K562 (cell line): ENCODE measurements around the gene ARL14EPL. TPM values are rescaled to one million over a fixed set of nuclear protein-coding genes. Genes with fewer than 3 reads are reported as not detected.

Experiments
- ATF1 ChIP-seq, 2 experiments: fragments of 450-650 bp in 1 of 2; IDR thresholded peaks; 2 replicates each; pipeline ENCODE4 v1.6.1; 2016; ENCODE audit warnings: missing compliant biosample characterization in 1 of 2, missing genetic modification characterization in 1 of 2
- BCOR ChIP-seq: fragments of 450-650 bp; IDR thresholded peaks from 2 replicates; pipeline ENCODE4 v1.6.1; 2016
- CREB1 ChIP-seq, 2 experiments: sonication (generic) in 1 of 2; formaldehyde crosslinking in 1 of 2; IDR thresholded peaks; 2 replicates each; pipeline versions ENCODE4 v1.6.1 to v1.8.0; 2012 to 2022; ENCODE audit warnings: inconsistent platforms in 1 of 2, mild to moderate bottlenecking in 1 of 2, missing genetic modification reagents in 1 of 2, moderate library complexity in 1 of 2
- ETV6 ChIP-seq, 3 experiments: fragments of 150-350 bp in 1 of 3; sonication (generic) in 1 of 3; formaldehyde crosslinking in 1 of 3; IDR thresholded peaks; 2 replicates each; pipeline versions ENCODE4 v1.6.1 to v1.8.0; 2014 to 2022; ENCODE audit warnings: borderline replicate concordance in 2 of 3, low read depth in 2 of 3, antibody characterized with exemption in 1 of 3, low read length in 1 of 3, mild to moderate bottlenecking in 1 of 3, missing genetic modification reagents in 1 of 3
- FOS ChIP-seq: IDR thresholded peaks from 3 replicates; pipeline ENCODE4 v1.6.1; 2011; ENCODE audit not compliant: insufficient read length; ENCODE audit errors: extremely low read depth
- NONO ChIP-seq, 2 experiments: fragments of 200-400 bp in 1 of 2; fragments of 450-650 bp in 1 of 2; formaldehyde crosslinking in 1 of 2; IDR thresholded peaks; 2 replicates each; pipeline ENCODE4 v1.6.1; 2017; ENCODE audit warnings: low read depth in 2 of 2, mild to moderate bottlenecking in 2 of 2, moderate library complexity in 2 of 2, low read length in 1 of 2
- REST ChIP-seq, 2 experiments: fragments of 450-650 bp; formaldehyde crosslinking in 1 of 2; IDR thresholded peaks; 2 replicates each; pipeline versions ENCODE4 v1.4.0 to v1.6.1; 2014 to 2020; ENCODE audit warnings: mild to moderate bottlenecking in 2 of 2, borderline replicate concordance in 1 of 2, low read depth in 1 of 2
- SRSF3 ChIP-seq: fragments of 200-400 bp; formaldehyde crosslinking; IDR thresholded peaks from 2 replicates; pipeline ENCODE4 v1.6.1; 2016; ENCODE audit warnings: mild to moderate bottlenecking, low read length, moderate library complexity; ENCODE audit not compliant: insufficient read depth
- THRB ChIP-seq: fragments of 450-650 bp; formaldehyde crosslinking; conservative IDR thresholded peaks from 2 replicates; pipeline ENCODE4 v1.4.0; 2022; ENCODE audit warnings: mild to moderate bottlenecking, missing genetic modification characterization
- ZNF644 ChIP-seq: fragments of 200-800 bp; sonication (Bioruptor generic); IDR thresholded peaks from 2 replicates; pipeline ENCODE4 v1.6.1; 2016; ENCODE audit warnings: low read depth, missing genetic modification characterization, missing compliant biosample characterization
- ZSCAN32 ChIP-seq: fragments of 450-650 bp; formaldehyde crosslinking; IDR thresholded peaks from 2 replicates; pipeline ENCODE4 v1.4.0; 2020; ENCODE audit warnings: mild to moderate bottlenecking, moderate library complexity
- polyA plus RNA-seq, 8 experiments: library from polyadenylated mRNA; depleted of rRNA in 4 of 8; stranded (reverse) in 5 of 8; unstranded in 3 of 8; fragments of >200 nt; fragmentation: Nextera tagmentation in 2 of 8; fragmentation: Illumina TruSeq in 1 of 8; extraction: Ambion mirVana in 2 of 8; extraction: Trizol in 1 of 8; gene quantifications; 2 replicates each; pipeline versions ENCODE4 v1.2.1 to v1.2.3, GENCODE V29; 2011 to 2014; ENCODE audit warnings: inconsistent platforms in 1 of 8, missing spikeins in 1 of 8
- total RNA-seq, 7 experiments: library from RNA; depleted of rRNA in 6 of 7; stranded (reverse); fragments of >200 nt in 6 of 7; fragmentation: Illumina TruSeq in 2 of 7; extraction: Trizol in 2 of 7; gene quantifications; 2 replicates each; pipeline versions ENCODE4 v1.2.1 to v1.2.3, GENCODE V29; 2011 to 2021; ENCODE audit warnings: low replicate concordance in 1 of 7
- TF ChIP-seq, protein P1 (sequence below): fragments of 450-650 bp; IDR thresholded peaks from 2 replicates; pipeline ENCODE4 v1.6.1; 2018; ENCODE audit warnings: mild to moderate bottlenecking, low read depth; ENCODE audit not compliant: partially characterized antibody

ARL14EPL gene
- total and polyA plus RNA-seq, 9 of the 15 experiments (the other 6 are each of a cell fraction or from before 2014, with no cell fraction given): 0.06 to 0.14 (median 0.08) TPM; not detected in 5

DNA sequence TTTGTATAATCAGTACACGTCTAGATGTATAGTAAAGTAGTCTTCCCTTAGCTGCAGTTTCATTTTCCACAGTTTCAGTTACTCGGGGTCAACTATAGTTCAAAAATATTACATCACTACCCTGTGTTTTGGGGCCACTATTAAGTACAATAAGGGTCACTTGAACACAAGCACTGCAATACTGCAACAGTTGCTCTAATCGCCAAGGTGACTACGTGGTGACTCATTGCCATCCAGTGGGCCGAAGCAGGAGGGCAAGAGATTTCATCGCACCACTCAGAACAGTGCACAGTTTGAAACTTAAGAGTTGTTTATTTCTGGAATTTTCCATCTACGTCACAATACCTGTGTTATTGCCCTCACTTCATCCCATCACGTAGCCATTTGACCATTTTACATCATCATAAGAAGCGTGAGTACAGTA lies at the start of gene ARL14EPL (continued):
- TF ChIP-seq, protein P1, sequence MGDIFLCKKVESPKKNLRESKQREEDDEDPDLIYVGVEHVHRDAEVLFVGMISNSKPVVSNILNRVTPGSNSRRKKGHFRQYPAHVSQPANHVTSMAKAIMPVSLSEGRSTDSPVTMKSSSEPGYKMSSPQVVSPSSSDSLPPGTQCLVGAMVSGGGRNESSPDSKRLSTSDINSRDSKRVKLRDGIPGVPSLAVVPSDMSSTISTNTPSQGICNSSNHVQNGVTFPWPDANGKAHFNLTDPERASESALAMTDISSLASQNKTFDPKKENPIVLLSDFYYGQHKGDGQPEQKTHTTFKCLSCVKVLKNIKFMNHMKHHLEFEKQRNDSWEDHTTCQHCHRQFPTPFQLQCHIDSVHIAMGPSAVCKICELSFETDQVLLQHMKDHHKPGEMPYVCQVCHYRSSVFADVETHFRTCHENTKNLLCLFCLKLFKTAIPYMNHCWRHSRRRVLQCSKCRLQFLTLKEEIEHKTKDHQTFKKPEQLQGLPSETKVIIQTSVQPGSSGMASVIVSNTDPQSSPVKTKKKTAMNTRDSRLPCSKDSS: no peak
- TF ChIP-seq THRB (CRISPR knock-in tag): no peak
- TF ChIP-seq SRSF3: no peak
- TF ChIP-seq ZNF644 (tag): no peak
- TF ChIP-seq ZSCAN32 (CRISPR knock-in tag): no peak
- TF ChIP-seq CREB1 (IDR thresholded peaks at IDR 0.05): peak; percentile 57; the same call in 1 of the 2 replicates
- TF ChIP-seq CREB1 (CRISPR knock-in tag; IDR thresholded peaks at IDR 0.05): no peak
- peak; percentile 34; the same call in 1 of the 2 replicates for TF ChIP-seq REST (IDR thresholded peaks at IDR 0.05; ENCODE audit: borderline replicate concordance)
- no peak for TF ChIP-seq REST (CRISPR knock-in tag; IDR thresholded peaks at IDR 0.05; ENCODE audit: low read depth)
- no peak for TF ChIP-seq ETV6 (IDR thresholded peaks at IDR 0.05; ENCODE audit: borderline replicate concordance in 1 of 2, low read depth in 2 of 2, low read length in 1 of 2)
- TF ChIP-seq ETV6 (CRISPR knock-in tag; IDR thresholded peaks at IDR 0.05; ENCODE audit: borderline replicate concordance): no peak
- no peak for TF ChIP-seq ATF1 (CRISPR knock-in tag; IDR thresholded peaks at IDR 0.05)
- peak; percentile 60 for TF ChIP-seq ATF1 (tag; IDR thresholded peaks at IDR 0.05)
- TF ChIP-seq BCOR: no peak
- peak; percentile 24 for TF ChIP-seq FOS
- no peak for TF ChIP-seq NONO (IDR thresholded peaks at IDR 0.05; ENCODE audit: low read depth in 2 of 2, low read length in 1 of 2)
